Pancreas (tissue), 10 donors: Measurements from ENCODE around the gene SELENOO. TPM values are rescaled to one million over a fixed set of nuclear protein-coding genes. Genes with fewer than 3 reads are reported as not detected.
A peak's percentile ranks its signal among the peaks of the same experiment; 100 is the strongest.
"Not testable (repeated sequence)": the region's sequence is repeated elsewhere in the genome, so short reads cannot be mapped to it uniquely, and the experiment has no call there.

Experiments
- ATAC-seq, 4 donors: fragments of 200-7000 bp; cut with Tn5 transposase; one replicate each; pipeline versions ENCODE4 v1.8.0 to v1.9.1; 2020; ENCODE audit warnings: mild to moderate bottlenecking in 4 of 4, moderate library complexity in 4 of 4
- DNase-seq, 6 donors: peaks; one replicate each; pipeline ENCODE4 v3.0.0-alpha.2; 2020
- FAIRE-seq: peaks from 2 replicates; lab custom pipeline; 2012; peaks lifted over from hg19 to GRCh38; lab: Jason Lieb, UNC
- H3K27ac ChIP-seq, 4 donors: fragments of 200-600 bp; sonication (generic); 1 replicate in 3 of 4; 2 replicates in 1 of 4; pipeline versions ENCODE4 v1.5.0 to v1.8.0; 2020
- H3K27me3 ChIP-seq, 4 donors: fragments of 200-600 bp; one replicate each; pipeline ENCODE4 v1.8.0; 2021
- H3K36me3 ChIP-seq, 3 donors: fragments of 200-600 bp; sonication (generic) in 1 of 3; one replicate each; pipeline versions ENCODE4 v1.5.0 to v1.8.0; 2020 to 2021
- H3K4me1 ChIP-seq, 3 donors: fragments of 200-600 bp; one replicate each; pipeline ENCODE4 v1.8.0; 2021
- H3K4me3 ChIP-seq, 4 donors: fragments of 200-600 bp; sonication (generic) in 2 of 4; one replicate each; pipeline versions ENCODE4 v1.5.0 to v1.8.0; 2020 to 2021
- H3K9me3 ChIP-seq, 4 donors: fragments of 200-600 bp; one replicate each; pipeline ENCODE4 v1.8.0; 2021
- CTCF ChIP-seq, 4 donors: fragments of 200-600 bp; sonication (generic) in 3 of 4; IDR thresholded peaks; one replicate each; pipeline versions ENCODE4 v1.5.0 to v1.8.0; 2021; ENCODE audit warnings: antibody characterized with exemption in 4 of 4
- WGBS, 2 donors: extraction: QIAGEN DNeasy Blood & Tissue Kit; methylation state at CpG; one replicate each; pipeline ENCODE4 v1.1.7; 2013; 5-methylcytosine and 5-hydroxymethylcytosine counted together
- intact Hi-C, 3 donors: fragments of 100-400 bp; cut with DNase I; formaldehyde crosslinking; loops; one replicate each; pipeline versions ENCODE4 v1.11.1 to v1.14.2; 2022
- polyA plus RNA-seq, 2 donors: library from polyadenylated mRNA; stranded (reverse); fragments of 200-250 nt; gene quantifications; one replicate each; pipeline ENCODE4 v1.2.3, GENCODE V29; 2013
- total RNA-seq, 6 donors: library from RNA; stranded (reverse); fragmentation: NEBNext Ultra II Directional in 4 of 6; extraction: Animal tissue kit (Norgen Biotek cat#: 25700) in 4 of 6; gene quantifications; one replicate each; pipeline versions ENCODE4 v1.2.1 to v1.2.4, GENCODE V29; 2021 to 2023
- donor health status: healthy with polysubstance abuse.
- donor health status: DM: no; HTN: no; CAD: no; lungs with moderate emphysema.
- donor health status: DM: no; HTN: no; CAD: no.
- donor health status: control.
- donor health status: control.
- donor health status: Bipolar disorder and iron deficiency.
- donor health status: DM: yes; HTN: yes; CAD: no.
- donor health status: DM: no; HTN: no; CAD: no.
- donor health status: DM: no; HTN: no; CAD: no.
- donor health status: DM: yes; HTN: yes; CAD: no.

Gene SELENOO
- total and polyA plus RNA-seq, 8 donors = 11.6 to 79.8 (median 14.3) TPM

DNA sequence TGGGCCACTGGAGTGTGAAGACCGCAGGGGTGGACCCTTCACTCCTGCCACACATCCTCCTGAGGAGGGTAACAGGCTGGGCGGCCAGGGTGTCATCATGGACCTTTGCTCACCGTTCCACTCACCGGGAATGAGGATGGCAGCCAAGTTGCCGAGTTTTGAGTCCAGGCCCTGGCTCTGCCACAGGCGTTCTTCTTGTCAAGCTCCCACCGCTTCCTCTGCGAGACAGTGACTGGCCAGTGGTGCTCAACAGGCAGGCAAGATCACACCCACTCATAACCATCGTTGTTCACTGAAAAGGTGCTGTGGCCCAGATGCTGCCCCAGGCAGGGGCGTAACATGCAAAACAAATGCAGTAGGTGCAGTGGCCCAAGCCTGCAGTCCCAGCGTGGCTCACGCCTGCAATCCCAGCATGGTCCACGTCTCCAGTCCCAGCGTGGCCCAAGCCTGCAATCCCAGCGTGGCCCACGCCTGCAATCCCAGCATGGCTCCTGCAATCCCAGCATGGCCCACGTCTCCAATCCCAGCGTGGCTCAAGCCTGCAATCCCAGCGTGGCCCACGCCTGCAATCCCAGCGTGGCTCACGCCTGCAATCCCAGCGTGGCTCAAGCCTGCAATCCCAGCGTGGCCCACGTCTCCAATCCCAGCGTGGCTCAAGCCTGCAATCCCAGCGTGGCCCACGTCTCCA lies 35.2 kb upstream of the SELENOO start:
- intact Hi-C loops = no loop called here
- Histone ChIP-seq H3K27me3 (no peaks in the 10 kb centered on the region), H3K36me3 (no peaks in the 10 kb centered on the region), H3K27ac (no peak overlapping the region), H3K4me3 (no peak overlapping the region), H3K4me1 (no peaks in the 10 kb centered on the region), H3K9me3 (no peaks in the 10 kb centered on the region)
- no peak for TF ChIP-seq CTCF (IDR thresholded peaks at IDR 0.05)
- ATAC-seq (no peak), DNase-seq (no peak), FAIRE-seq (no peak)
- 94 to 95% methylated on average over 28 of the region's 28 CpGs for WGBS, 2 donors

GRCh38 chr22:50167689-50168489 lies 32.9 kb upstream of the SELENOO start:
- Histone ChIP-seq H3K27ac (no peak overlapping the region), H3K36me3 (no peaks in the 10 kb centered on the region), H3K4me1 (no peaks in the 10 kb centered on the region), H3K27me3 (no peaks in the 10 kb centered on the region), H3K9me3 (no peaks in the 10 kb centered on the region), H3K4me3 (no peak overlapping the region)
- intact Hi-C loops = no loop called here
- no peak for ATAC-seq
- peak in 1 of 6 donors; percentile 11 for DNase-seq
- 34 to 49% methylated on average over 11 of the region's 11 CpGs for WGBS, 2 donors
- no peak for FAIRE-seq
- TF ChIP-seq CTCF (IDR thresholded peaks at IDR 0.05) = no peak

DNA sequence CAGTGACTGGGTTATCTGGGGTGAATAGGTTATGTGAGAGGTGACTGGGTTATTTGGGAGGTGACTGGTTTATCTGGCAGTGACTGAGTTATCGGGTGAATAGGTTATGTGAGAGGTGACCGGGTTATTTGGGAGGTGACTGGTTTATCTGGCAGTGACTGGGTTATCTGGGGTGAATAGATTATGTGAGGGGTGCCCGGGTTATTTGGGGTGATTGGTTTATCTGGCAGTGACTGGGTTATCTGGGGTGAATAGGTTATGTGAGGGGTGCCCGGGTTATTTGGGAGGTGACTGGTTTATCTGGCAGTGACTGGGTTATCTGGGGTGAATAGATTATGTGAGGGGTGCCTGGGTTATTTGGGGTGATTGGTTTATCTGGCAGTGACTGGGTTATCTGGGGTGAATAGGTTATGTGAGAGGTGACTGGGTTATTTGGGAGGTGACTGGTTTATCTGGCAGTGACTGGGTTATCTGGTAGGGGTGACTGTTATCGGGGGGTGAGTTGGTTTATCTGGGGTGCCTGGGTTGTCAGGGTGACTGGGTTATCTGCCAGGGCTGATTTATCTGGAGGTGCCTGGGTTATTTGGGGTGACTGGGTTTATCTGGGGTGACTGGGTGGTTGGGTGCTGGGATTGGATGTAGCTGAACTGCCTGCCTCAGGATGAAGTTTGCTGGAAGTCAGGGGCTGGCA lies 32.2 kb upstream of the SELENOO start:
- H3K27ac ChIP-seq, H3K4me1 ChIP-seq, H3K9me3 ChIP-seq, intact Hi-C loops, ATAC-seq, DNase-seq, H3K36me3 ChIP-seq, H3K4me3 ChIP-seq, FAIRE-seq, H3K27me3 ChIP-seq: not testable (repeated sequence)
- 31 to 40% methylated on average over 5 of the region's 5 CpGs for WGBS, 2 donors

DNA sequence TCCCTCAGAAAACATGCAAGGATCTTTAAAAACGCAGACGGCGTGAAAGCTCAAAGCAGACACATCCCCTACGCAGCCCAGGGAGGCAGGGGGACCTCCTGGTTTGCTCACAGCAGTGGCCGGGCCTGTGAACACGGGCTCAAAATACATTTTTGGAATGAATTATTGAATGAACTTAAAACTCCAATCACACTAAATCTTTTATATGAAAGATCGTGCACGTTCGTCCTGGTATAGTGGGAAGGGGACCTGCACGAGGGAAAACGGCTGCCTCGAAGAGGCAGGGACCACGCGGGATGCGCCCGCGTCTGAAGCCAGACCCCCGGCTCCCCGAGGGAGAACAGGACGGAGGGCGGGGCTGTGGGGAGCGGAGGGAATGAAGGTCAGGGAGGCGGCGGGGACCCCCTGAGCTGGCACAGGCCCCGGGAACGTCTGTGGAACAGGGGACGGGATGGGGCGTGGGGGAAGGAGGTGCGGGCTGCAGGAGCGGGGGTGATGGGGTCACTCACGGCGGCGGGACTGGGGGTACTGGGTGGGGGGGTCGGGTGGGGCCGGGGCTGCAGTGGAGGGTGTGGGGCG lies 31.5 kb upstream of the SELENOO start:
- Histone ChIP-seq H3K4me3 (peak overlapping the region in 2 of 4 donors; percentile 43 to 49), H3K27me3 (no peaks in the 10 kb centered on the region), H3K9me3 (no peaks in the 10 kb centered on the region), H3K27ac (no peak overlapping the region), H3K36me3 (no peaks in the 10 kb centered on the region), H3K4me1 (no peaks in the 10 kb centered on the region)
- intact Hi-C loops = no loop called here
- ATAC-seq (no peak), DNase-seq (peak in 3 of 6 donors; percentile 18 to 69 (median 54)), FAIRE-seq (no peak)
- WGBS, 2 donors = 14 to 24% methylated on average over 22 to 36 of the region's 36 CpGs
- no peak for TF ChIP-seq CTCF (IDR thresholded peaks at IDR 0.05)

GRCh38 chr22:50169774-50170341 lies 31.0 kb upstream of the SELENOO start:
- TF ChIP-seq CTCF (IDR thresholded peaks at IDR 0.05) = no peak
- peak in 3 of 4 donors; percentile 57 to 77 (median 76) for ATAC-seq
- peak in 3 of 6 donors; percentile 23 to 72 (median 57) for DNase-seq
- H3K36me3 ChIP-seq = no peaks in the 10 kb centered on the region
- no peak overlapping the region for H3K27ac ChIP-seq
- H3K27me3 ChIP-seq = no peaks in the 10 kb centered on the region
- H3K4me1 ChIP-seq = no peaks in the 10 kb centered on the region
- no peak for FAIRE-seq
- peak overlapping the region in 3 of 4 donors; percentile 26 to 49 (median 43) for H3K4me3 ChIP-seq
- 2 to 3% methylated on average over 31 to 70 of the region's 70 CpGs for WGBS, 2 donors
- H3K9me3 ChIP-seq = no peaks in the 10 kb centered on the region
- intact Hi-C loops = no loop called here
